ENCODE results near the gene IL31RA. TPM values are rescaled to one million over a fixed set of nuclear protein-coding genes. Genes with fewer than 3 reads are reported as not detected.

The IL31RA gene
- total and polyA plus RNA-seq, 10 of the 15 experiments (the other 5 are each of a cell fraction or from before 2014, with no cell fraction given), result 0.03 to 0.31 (median 0.11) TPM; not detected in 2

GRCh38 chr5:55936100-55936693, 85.0 kb downstream of the IL31RA start:
- in situ Hi-C loops (cut with MboI), result loop anchor here (10.0 kb wide), 1 partner anchor 899 kb away; no protein-coding TSS in a partner anchor
- WGBS (ENCODE audit: insufficient coverage, insufficient replicate concordance, low lambda C conversion rate, missing lambda C conversion rate), result 15% methylated on average over 3 of the region's 3 CpGs
- POLR2A ChIA-PET, result interaction anchor here (0.6 to 2.1 kb wide), 7 partner anchors 9 to 264 kb away, joined by 3 to 10 read pairs (median 4); no protein-coding TSS in a partner anchor
- Histone ChIP-seq H3K79me2 (ENCODE audit: control insufficient read depth, insufficient read depth, low read length) (no peaks in the 10 kb centered on the region), H3K4me1 (ENCODE audit: control insufficient read depth, insufficient read depth, low read length) (no peaks in the 10 kb centered on the region), H3K4me2 (ENCODE audit: control insufficient read depth, insufficient read depth) (no peak overlapping the region), H4K20me1 (ENCODE audit: control insufficient read depth, insufficient read depth) (no peaks in the 10 kb centered on the region), H3K27ac (ENCODE audit: control insufficient read depth, insufficient read depth) (no peak overlapping the region), H3K27me3 (replicated peaks in 1 of 2; ENCODE audit: control insufficient read depth in 2 of 2, insufficient read depth in 2 of 2, low read length in 1 of 2) (no peaks in the 10 kb centered on the region), H3K9me3 (replicated peaks; ENCODE audit: control insufficient read depth, insufficient read depth, low read length) (no peaks in the 10 kb centered on the region), H3K9ac (ENCODE audit: control insufficient read depth, insufficient read depth, low read length) (no peak overlapping the region), H3K4me3 (no peak overlapping the region), H2AFZ (ENCODE audit: control insufficient read depth, low read depth, low read length) (no peak overlapping the region), H3K36me3 (ENCODE audit: control insufficient read depth in 2 of 2, insufficient read depth in 2 of 2, low read length in 1 of 2) (peaks cover 0 to 3% of the 10 kb centered on the region in 2 experiments; a peak in 2 of 4 replicates)
- RAD21 ChIA-PET (ENCODE audit: unreplicated experiment), result interaction anchor here (0.6 to 4.4 kb wide), 43 partner anchors 9 to 924 kb away, joined by 3 to 90 read pairs (median 5); no protein-coding TSS in a partner anchor
- DNase-seq (ENCODE audit: low read depth, low spot score) (no peak), FAIRE-seq (peak; percentile 69), ATAC-seq (peak; percentile 81)
- CTCF ChIA-PET, result interaction anchor here (0.6 to 5.5 kb wide), 55 partner anchors 10 to 902 kb away, joined by 3 to 114 read pairs (median 5); partner anchors contain the start of gene IL6ST
- no TSS peak for BruUV-seq (replicated peaks)
- intact Hi-C loops (cut with micrococcal nuclease; ENCODE audit: unreplicated experiment), result loop anchor here (1.0 to 2.0 kb wide), 2 partner anchors 265 to 333 kb away; no protein-coding TSS in a partner anchor
- SMC1A ChIA-PET (ENCODE audit: uncharacterized antibody, unreplicated experiment), result interaction anchor here (0.7 to 4.4 kb wide), 49 partner anchors 10 to 902 kb away, joined by 3 to 123 read pairs (median 4); no protein-coding TSS in a partner anchor
- TF ChIP-seq E2F4 (IDR thresholded peaks at IDR 0.05; ENCODE audit: low read depth, low read length), result no peak
- no peak for TF ChIP-seq GATAD2B (conservative IDR thresholded peaks at IDR 0.05; ENCODE audit: low read depth)
- no peak for TF ChIP-seq SMAD5 (IDR thresholded peaks at IDR 0.05; ENCODE audit: low read depth)
- peak; percentile 40 for TF ChIP-seq POLR2AphosphoS5 (IDR thresholded peaks at IDR 0.05; ENCODE audit: low read length)
- no peak for TF ChIP-seq NR2C2 (IDR thresholded peaks at IDR 0.05; ENCODE audit: borderline replicate concordance, control insufficient read depth, insufficient read length, low read depth)
- TF ChIP-seq ZNF24 (IDR thresholded peaks at IDR 0.05), result no peak
- TF ChIP-seq EZH2 (IDR thresholded peaks at IDR 0.05; ENCODE audit: borderline replicate concordance, control insufficient read depth, low read depth, low read length), result no peak
- no peak for TF ChIP-seq PAX8 (IDR thresholded peaks at IDR 0.05)
- TF ChIP-seq NFYB (IDR thresholded peaks at IDR 0.05; ENCODE audit: insufficient read depth, low read depth, low read length), result no peak
- TF ChIP-seq ZZZ3 (IDR thresholded peaks at IDR 0.05; ENCODE audit: control insufficient read depth, insufficient read length, low read depth), result no peak
- 0 out of 2 replicates have a peak, but pooled peaks have one; percentile 18 for TF ChIP-seq RUNX3 (IDR thresholded peaks at IDR 0.05; ENCODE audit: low read length)
- peak; percentile 92 for TF ChIP-seq RAD21 (IDR thresholded peaks at IDR 0.05; ENCODE audit: insufficient read depth, low read depth, low read length)
- no peak for TF ChIP-seq E2F8 (IDR thresholded peaks at IDR 0.05; ENCODE audit: low read depth, partially characterized antibody)
- no peak for TF ChIP-seq IRF4 (IDR thresholded peaks at IDR 0.05; ENCODE audit: low read depth, low read length)
- TF ChIP-seq SUPT20H (IDR thresholded peaks at IDR 0.05; ENCODE audit: borderline replicate concordance, control insufficient read depth, low read depth, low read length), result no peak
- no peak for TF ChIP-seq NR2C1 (IDR thresholded peaks at IDR 0.05)
- no peak for TF ChIP-seq POLR2A (IDR thresholded peaks at IDR 0.05; ENCODE audit: low read depth, low read length)
- TF ChIP-seq EED (IDR thresholded peaks at IDR 0.05; ENCODE audit: low read depth), result no peak
- no peak for TF ChIP-seq SRF (IDR thresholded peaks at IDR 0.05; ENCODE audit: low read depth in 2 of 2, low read length in 2 of 2)
- peak; percentile 86 for TF ChIP-seq YY1 (IDR thresholded peaks at IDR 0.05; ENCODE audit: low read depth, low read length)
- peak; percentile 99 for TF ChIP-seq ZNF384 (IDR thresholded peaks at IDR 0.05; ENCODE audit: borderline replicate concordance, low read depth, low read length)
- peak; percentile 45; the same call in 1 of the 2 replicates for TF ChIP-seq FOXM1 (IDR thresholded peaks at IDR 0.05; ENCODE audit: low read depth, low read length)

Data from GM12878 (cell line).